ENCODE results near the gene LAMA2.
A peak's percentile ranks its signal among the peaks of the same experiment; 100 is the strongest.

The LAMA2 gene

GRCh38 chr6:128882991-128883611, at the start of gene LAMA2:
TSS of gene LAMA2 (plus strand) at chr6:128883138. CDS start at chr6:128883246, 108 bp downstream.
- peak; percentile 58 for DNase-seq (ENCODE audit: low spot score)

- DNase-seq (ENCODE audit: low spot score): no peak
Measured at GRCh38 chr6:128836761-128837160, 46.2 kb upstream of the LAMA2 start.

- no peak for DNase-seq (ENCODE audit: low spot score)
Measured at GRCh38 chr6:128841518-128841917, 41.4 kb upstream of the LAMA2 start.

DNA sequence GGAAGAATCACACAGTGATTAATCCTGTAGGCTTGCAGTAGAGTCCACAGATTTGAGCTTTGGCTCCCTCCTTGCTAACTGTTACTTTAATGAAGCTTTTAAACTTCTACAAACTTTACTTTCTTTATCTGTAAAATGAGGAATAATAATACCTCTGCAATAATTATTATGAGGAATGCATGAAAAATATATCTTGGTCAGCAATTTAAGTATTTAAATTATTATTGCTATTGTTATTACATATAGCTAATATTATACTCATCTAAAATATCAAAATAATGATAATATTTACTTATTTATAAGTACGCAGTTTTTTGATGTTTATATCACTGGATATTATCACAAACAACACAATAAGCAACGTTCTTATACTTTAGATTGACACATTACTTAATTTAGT, 38.3 kb upstream of the LAMA2 start:
- DNase-seq (ENCODE audit: low spot score): no peak

GRCh38 chr6:128847431-128848210, 35.3 kb upstream of the LAMA2 start:
- DNase-seq (ENCODE audit: low spot score): no peak

GRCh38 chr6:128848212-128848935, 34.6 kb upstream of the LAMA2 start:
- peak; percentile 28 for DNase-seq (ENCODE audit: low spot score)

- no peak for DNase-seq (ENCODE audit: low spot score)
Measured at GRCh38 chr6:128855581-128856085, 27.3 kb upstream of the LAMA2 start.

DNA sequence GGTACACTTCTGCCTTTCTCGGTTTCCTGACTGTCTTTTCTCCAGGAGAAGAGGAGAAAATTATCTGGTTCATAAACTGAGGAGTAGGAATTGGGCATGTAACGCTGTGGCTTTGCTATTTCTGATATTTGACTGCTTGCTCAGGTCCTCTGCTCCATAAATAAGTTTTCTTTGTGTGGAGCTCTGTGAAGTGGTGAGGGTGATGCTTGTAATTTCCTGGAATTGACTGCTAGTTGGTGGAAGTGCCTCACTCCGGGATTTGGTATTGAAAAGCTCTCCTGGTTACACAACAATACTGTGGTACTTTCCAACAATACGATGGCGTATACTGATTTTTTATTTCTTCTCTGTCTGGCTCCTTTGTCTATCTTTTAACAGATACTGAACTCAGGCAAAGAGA, 25.1 kb upstream of the LAMA2 start:
- no peak for DNase-seq (ENCODE audit: low spot score)

DNA sequence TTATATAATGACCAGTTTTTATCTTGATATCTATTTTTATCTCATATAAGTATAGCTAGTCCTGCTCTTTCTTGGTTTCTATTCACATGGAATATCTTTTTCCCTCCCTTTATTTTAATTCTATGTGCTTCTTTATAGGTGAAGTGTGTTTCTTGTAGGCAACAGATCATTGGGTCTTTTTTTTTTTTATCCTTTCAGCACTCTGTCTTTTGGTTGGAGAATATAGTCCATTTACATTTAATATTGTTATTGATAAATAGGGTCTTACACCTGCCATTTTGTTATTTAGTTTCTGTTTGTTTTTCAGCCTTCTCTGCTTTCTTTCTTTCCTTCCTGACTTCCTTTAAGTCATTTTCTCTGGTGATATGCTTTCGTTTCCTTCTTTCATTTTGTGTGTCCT, 22.2 kb upstream of the LAMA2 start:
- no peak for DNase-seq (ENCODE audit: low spot score)

- no peak for DNase-seq (ENCODE audit: low spot score)
Measured at GRCh38 chr6:128863983-128864382, 19.0 kb upstream of the LAMA2 start.

DNA sequence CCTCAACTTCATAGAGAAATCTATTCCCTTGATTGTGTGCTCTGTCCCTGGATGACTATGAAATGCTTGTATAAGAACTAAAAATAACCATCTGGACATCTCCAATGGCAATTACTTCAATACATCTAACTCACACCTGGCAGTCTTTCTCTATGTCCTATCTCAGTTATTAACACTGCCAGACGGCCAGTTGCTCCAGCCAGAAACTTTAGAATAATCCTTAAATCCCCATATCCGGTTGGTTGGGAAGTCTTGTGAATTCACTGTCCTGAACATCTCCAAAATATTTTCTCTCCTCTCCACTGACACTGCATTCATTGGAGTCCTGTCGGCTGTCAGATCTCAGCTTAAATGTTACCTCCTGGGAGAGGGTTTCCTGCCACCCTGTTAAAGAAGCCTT, 12.2 kb upstream of the LAMA2 start:
- no peak for DNase-seq (ENCODE audit: low spot score)

DNA sequence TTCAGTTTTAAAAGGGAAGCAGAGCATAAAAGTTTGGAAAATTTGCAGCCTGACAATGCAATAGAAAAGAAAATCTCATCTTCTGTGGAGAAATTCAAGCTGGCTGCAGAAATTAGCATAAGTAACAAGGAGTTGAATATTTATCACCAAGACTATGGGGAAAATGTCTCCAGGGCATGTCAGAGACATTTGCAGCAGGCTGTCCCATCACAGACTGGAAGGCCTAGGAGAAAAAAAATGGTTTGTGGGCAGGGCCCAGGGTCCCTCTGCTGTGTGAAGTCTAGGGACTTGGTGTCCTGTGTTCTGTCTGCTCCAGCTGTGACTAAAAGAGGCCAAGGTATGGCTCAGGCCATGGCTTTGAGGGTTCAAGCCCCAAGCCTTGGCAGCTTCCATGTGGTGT, 8.1 kb upstream of the LAMA2 start:
- DNase-seq (ENCODE audit: low spot score): no peak

DNA sequence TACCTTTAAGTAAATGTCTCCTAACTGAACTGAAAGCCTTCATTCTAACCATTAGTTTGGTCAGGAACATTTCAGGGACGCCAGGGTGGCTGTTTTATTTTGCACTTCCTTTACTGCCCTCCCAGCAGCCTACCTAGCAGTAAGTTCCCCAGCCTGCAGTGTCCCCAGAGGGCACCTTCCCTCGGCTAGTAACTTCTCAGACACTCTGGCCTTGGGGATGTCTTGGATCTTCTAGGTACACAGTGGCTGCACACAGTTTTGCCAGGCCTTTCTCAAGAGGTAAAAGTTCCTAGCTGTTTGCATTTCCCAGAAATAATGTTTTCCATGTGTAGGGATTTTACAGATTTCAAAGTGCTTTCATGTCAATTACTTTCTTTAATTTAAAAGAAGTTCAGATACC, 378 bp upstream of the LAMA2 start:
- DNase-seq (ENCODE audit: low spot score): no peak

DNA sequence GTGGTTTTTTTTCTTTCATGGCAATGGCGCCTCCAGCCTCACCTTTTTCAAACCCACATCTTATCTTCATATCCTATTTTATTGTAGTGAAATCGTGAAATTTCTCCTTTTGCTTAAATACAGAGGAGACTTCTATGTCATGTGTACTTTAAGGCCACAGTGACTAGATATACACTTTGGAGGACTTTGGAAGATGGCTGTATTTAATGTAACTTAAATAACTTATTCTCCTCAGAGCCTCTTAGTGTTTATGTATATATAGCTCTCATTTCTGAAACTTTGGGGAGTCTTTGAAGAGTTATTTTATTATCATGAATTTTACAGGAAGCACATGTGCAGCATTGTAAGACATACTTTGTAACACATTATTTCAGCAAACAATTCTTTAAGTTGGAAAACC, 968 bp downstream of the LAMA2 start:
- no peak for DNase-seq (ENCODE audit: low spot score)

DNA sequence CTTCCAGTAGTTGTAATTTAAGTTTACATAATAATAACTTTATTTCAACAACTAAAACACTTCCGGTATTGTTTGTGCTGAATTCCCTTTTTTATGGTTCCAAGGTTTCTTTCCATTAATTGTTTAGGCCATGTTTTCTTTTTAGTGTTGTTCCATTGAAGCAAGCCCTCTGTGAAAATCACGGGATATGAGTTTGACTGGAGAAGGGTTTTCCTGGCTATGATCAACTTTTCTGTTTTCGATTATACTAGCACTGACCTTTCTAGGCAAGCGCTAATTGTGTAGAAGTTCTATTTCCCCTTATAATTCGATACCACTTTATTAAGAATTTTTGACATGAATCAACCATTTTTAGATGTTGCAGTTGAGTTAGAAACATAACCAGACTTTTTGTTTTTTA, 2.4 kb downstream of the LAMA2 start:
- no peak for DNase-seq (ENCODE audit: low spot score)

DNA sequence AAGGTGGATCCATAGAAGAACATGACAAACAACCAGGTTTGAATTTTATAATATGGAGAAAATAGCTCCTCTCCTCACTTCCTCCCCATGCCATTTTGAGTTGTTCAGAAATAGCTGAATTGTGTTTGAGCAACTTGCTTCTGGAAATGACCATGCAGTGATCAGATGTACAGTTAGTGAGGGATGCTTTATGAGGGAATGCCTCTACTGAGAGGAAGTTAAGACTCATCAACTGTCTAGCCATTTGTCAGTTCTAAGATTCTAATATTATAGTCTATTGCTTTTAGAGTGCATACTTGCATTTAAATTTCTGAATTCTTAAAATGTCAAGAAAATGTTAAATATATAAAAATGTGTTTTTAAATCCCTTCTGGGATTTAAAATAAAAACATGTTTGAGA, 3.8 kb downstream of the LAMA2 start:
- no peak for DNase-seq (ENCODE audit: low spot score)

- DNase-seq (ENCODE audit: low spot score): no peak
Measured at GRCh38 chr6:128888444-128889175, 5.7 kb downstream of the LAMA2 start.

DNA sequence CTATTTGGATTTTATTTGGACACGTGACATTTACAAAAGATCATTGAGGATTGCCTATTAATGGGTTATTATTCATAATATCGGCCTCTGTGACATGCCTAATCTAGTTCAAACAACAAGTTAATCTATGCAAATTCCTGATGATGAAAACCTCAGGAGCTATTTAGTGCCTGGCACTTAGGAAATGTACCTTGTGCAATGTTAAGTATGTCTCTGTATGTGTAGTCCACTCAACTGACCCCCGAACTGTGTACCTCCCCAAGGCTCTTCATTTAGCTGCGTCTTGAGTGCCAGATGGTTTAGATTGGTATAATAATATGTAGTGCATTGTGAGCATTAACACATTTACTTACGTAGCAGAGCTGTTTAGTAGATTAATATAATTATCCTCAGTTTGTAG, 6.9 kb downstream of the LAMA2 start:
- DNase-seq (ENCODE audit: low spot score): no peak

DNA sequence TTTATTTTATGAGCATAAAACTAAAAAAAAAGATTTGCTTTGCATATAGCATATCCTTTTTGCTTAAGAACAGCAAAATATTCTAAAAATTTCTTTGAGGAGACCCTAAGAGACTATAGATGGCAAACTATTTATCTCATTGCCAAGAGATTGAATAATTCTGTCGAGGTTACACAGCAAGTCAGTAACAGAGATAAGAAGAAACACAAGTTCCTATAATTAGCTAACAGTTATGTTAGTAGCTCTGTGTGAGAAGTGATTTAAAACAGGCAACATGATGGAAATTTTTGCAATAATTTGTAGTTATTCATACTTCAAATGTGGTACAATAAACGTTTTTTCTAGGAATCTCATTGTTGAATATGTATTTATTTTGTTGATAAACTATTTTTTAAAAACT, 9.1 kb downstream of the LAMA2 start:
- DNase-seq (ENCODE audit: low spot score): no peak

DNA sequence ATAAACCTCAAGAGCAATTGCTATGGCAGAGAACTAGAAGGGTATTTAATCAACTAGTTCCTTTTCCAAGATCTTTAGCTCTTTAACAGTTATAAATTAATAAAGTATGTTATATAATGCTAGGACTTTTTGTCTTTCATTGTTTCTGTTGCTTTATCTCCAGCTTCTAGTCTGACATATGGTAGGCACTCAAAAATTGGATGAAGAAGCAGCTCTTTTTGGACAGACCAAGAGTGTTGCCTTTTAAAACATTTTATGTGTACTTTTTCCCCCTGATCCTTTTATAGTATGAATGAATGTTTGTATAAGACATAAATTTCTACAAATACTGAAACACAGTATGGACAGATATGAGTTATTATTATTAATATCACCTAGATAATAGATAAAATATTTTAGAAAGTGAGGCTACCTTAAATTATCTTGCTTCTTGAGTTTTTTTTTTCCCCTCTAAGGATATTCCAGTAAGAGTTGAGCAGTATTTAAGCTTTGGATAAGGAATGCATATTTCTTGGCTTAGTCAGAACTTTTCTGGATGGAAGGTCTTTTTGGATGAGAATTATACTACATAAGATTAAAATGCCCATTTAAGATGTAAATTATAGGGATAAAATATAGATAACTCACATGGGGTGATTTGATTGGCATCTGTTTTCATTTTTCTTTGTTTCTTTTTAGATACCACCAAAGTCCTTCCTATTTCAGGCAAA, 16.6 kb downstream of the LAMA2 start:
- DNase-seq (ENCODE audit: low spot score): no peak

- DNase-seq (ENCODE audit: low spot score): no peak
Measured at GRCh38 chr6:128903715-128904114, 20.8 kb downstream of the LAMA2 start.

GRCh38 chr6:128914051-128914450, 31.1 kb downstream of the LAMA2 start:
- no peak for DNase-seq (ENCODE audit: low spot score)
